ENCODE measurements around the gene SCGB1D4.
"Not testable (repeated sequence)": the region's sequence is repeated elsewhere in the genome, so short reads cannot be mapped to it uniquely, and the experiment has no call there.

The SCGB1D4 gene

GRCh38 chr11:62298975-62299374 is at the start of gene SCGB1D4:
TSS of gene SCGB1D4 (minus strand) at chr11:62299075. CDS start at chr11:62299010, 65 bp downstream.
- no peak for DNase-seq

GRCh38 chr11:62345861-62346260 is 47.0 kb upstream of the SCGB1D4 start:
- no peak for DNase-seq

GRCh38 chr11:62344210-62344609 is 45.3 kb upstream of the SCGB1D4 start:
- DNase-seq = no peak

GRCh38 chr11:62343646-62344190 is 44.8 kb upstream of the SCGB1D4 start:
- not testable (repeated sequence) for DNase-seq

- no peak for DNase-seq
Observed at GRCh38 chr11:62341588-62341987, 42.7 kb upstream of the SCGB1D4 start.

- peak; percentile 37 for DNase-seq
Observed at GRCh38 chr11:62340269-62340901, 41.5 kb upstream of the SCGB1D4 start.

- DNase-seq = no peak
Observed at GRCh38 chr11:62338218-62338617, 39.3 kb upstream of the SCGB1D4 start.

- DNase-seq = peak; percentile 94
Observed at GRCh38 chr11:62337303-62338181, 38.7 kb upstream of the SCGB1D4 start, which contains the start of gene ASRGL1. TSS of gene ASRGL1 (plus strand) at chr11:62337448. CDS start at chr11:62337978, 530 bp downstream.

GRCh38 chr11:62336949-62337302 is 38.1 kb upstream of the SCGB1D4 start:
- not testable (repeated sequence) for DNase-seq

GRCh38 chr11:62333768-62334167 is 34.9 kb upstream of the SCGB1D4 start:
- no peak for DNase-seq

GRCh38 chr11:62331264-62331663 is 32.4 kb upstream of the SCGB1D4 start:
- not testable (repeated sequence) for DNase-seq

GRCh38 chr11:62327541-62327940 is 28.7 kb upstream of the SCGB1D4 start:
- DNase-seq = not testable (repeated sequence)

GRCh38 chr11:62326719-62327118 is 27.8 kb upstream of the SCGB1D4 start:
- not testable (repeated sequence) for DNase-seq

- not testable (repeated sequence) for DNase-seq
Observed at GRCh38 chr11:62325781-62326180, 26.9 kb upstream of the SCGB1D4 start.

GRCh38 chr11:62324731-62325556 is 26.1 kb upstream of the SCGB1D4 start:
- peak; percentile 74 for DNase-seq

GRCh38 chr11:62322524-62322923 is 23.6 kb upstream of the SCGB1D4 start:
- no peak for DNase-seq

GRCh38 chr11:62315431-62315830 is 16.6 kb upstream of the SCGB1D4 start:
- no peak for DNase-seq

- DNase-seq = no peak
Observed at GRCh38 chr11:62309991-62310390, 11.1 kb upstream of the SCGB1D4 start.

GRCh38 chr11:62307950-62308349 is 9.1 kb upstream of the SCGB1D4 start:
- no peak for DNase-seq

- DNase-seq = no peak
Observed at GRCh38 chr11:62306227-62306626, 7.4 kb upstream of the SCGB1D4 start.

GRCh38 chr11:62295504-62295903 is 3.4 kb downstream of the SCGB1D4 start:
- DNase-seq = no peak

GRCh38 chr11:62280452-62280851 is 18.4 kb downstream of the SCGB1D4 start:
- DNase-seq = no peak

- peak; percentile 47 for DNase-seq
Observed at GRCh38 chr11:62273789-62274275, 25.0 kb downstream of the SCGB1D4 start.

All from NCI-H146 (cell line).